Erythroblast (primary cell): Measurements from ENCODE around the gene REM2.
A peak's percentile ranks its signal among the peaks of the same experiment; 100 is the strongest.

Source experiments
- DNase-seq, 2 experiments: peaks; one replicate each; lab custom pipeline; 2025; lab: John Stamatoyannopoulos, UW
- GATA1 ChIP-seq: IDR thresholded peaks from 2 replicates; pipeline ENCODE4 v1.6.1; 2011; ENCODE audit warnings: low read depth, mild to moderate bottlenecking, control low read depth, low read length, moderate library complexity
- POLR2A ChIP-seq: IDR thresholded peaks from 2 replicates; pipeline ENCODE4 v1.6.1; 2011; ENCODE audit warnings: mild to moderate bottlenecking, low read length

REM2 gene

DNA sequence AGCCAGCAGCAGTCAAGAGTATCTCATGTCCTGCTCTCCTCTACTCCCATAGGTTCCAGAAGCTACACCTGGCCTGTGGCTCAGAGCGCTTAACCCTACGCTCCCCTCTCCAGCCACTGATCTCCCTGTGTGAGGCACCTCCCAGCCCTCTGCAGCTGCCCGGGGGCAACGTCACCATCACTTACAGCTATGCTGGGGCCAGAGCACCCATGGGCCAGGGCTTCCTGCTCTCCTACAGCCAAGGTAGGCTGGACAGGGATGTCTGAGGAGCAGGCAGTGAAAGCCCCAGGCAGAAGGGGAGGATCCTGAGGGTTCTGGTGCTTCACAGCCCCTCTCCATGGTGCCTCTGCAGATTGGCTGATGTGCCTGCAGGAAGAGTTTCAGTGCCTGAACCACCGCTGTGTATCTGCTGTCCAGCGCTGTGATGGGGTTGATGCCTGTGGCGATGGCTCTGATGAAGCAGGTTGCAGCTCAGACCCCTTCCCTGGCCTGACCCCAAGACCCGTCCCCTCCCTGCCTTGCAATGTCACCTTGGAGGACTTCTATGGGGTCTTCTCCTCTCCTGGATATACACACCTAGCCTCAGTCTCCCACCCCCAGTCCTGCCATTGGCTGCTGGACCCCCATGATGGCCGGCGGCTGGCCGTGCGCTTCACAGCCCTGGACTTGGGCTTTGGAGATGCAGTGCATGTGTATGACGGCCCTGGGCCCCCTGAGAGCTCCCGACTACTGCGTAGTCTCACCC lies 7.8 kb upstream of the REM2 start:
- TF ChIP-seq POLR2A (no peak), GATA1 (no peak)
- no peak for DNase-seq

GRCh38 chr14:22875748-22876319 lies 7.2 kb upstream of the REM2 start:
- no peak for DNase-seq

DNA sequence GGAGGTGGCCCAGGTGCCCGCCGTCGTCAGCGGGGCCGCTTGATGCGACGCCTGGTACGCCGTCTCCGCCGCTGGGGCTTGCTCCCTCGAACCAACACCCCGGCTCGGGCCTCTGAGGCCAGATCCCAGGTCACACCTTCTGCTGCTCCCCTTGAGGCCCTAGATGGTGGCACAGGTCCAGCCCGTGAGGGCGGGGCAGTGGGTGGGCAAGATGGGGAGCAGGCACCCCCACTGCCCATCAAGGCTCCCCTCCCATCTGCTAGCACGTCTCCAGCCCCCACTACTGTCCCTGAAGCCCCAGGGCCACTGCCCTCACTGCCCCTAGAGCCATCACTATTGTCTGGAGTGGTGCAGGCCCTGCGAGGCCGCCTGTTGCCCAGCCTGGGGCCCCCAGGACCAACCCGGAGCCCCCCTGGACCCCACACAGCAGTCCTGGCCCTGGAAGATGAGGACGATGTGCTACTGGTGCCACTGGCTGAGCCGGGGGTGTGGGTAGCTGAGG lies 6.0 kb upstream of the REM2 start:
- TF ChIP-seq GATA1: no peak
- no peak for TF ChIP-seq POLR2A
- DNase-seq: no peak

More at GRCh38 chr14:22875748-22876319, 7.2 kb upstream of the REM2 start:
- no peak for TF ChIP-seq POLR2A
- TF ChIP-seq GATA1: no peak

- no peak for DNase-seq
- TF ChIP-seq POLR2A: no peak
- TF ChIP-seq GATA1: no peak
Observed at GRCh38 chr14:22878271-22879246, 4.5 kb upstream of the REM2 start.

DNA sequence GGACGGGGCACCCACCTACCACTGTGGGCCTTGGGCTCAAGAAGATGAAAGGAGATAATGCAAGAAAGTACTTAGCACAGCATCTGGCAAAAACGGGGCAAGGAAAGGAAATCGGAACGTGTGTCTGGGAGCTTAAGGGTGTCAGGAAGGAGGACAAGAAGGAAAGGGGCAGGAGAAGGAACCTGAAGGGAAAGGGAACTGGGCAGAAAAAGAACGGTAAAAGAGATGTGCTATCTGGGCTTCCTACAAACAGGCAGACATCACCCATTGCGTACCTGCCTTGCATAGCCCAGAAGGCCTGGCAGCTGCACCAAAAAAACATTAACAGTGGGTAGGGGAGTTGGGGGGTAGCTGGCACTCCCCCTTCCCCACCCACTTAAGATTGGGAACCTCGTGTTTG lies 958 bp upstream of the REM2 start:
- no peak for TF ChIP-seq POLR2A
- no peak for TF ChIP-seq GATA1
- no peak for DNase-seq

GRCh38 chr14:22882529-22883172 lies 371 bp upstream of the REM2 start:
- peak in 1 of 2 experiments; percentile 50 for DNase-seq

DNA sequence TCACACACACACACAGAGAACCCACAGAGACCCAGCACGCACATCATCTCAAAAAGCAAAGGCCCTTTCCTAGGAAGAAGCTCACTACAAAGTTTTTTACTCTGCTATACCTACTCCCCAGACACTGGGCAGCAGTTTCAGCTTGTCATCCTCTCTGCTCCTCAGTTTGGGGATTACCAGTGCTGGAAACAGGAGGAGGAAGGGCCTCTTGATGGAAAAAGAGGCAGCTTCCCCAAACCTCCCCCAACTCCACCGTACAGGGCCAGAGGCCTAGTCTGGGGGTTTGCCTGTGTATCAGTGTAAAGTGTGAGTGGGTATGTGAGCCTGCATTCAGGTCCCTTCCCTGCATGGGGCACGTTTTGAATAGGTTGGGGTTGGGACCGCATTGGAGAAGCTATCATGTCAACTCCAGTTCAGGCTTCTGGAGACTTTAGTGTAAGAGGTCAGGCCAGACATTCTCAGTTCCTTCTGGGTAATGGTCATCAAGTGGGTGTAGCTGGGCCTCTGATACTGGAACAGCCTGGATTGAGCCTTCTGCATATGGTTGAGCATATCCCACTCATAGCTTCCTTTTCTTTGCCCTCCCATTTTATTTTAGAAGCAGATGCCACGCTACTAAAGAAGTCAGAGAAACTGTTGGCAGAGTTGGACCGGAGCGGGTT lies 1.2 kb downstream of the REM2 start:
- TF ChIP-seq POLR2A: no peak
- no peak for TF ChIP-seq GATA1
- no peak for DNase-seq

More at GRCh38 chr14:22882529-22883172, 371 bp upstream of the REM2 start:
- TF ChIP-seq GATA1: no peak
- no peak for TF ChIP-seq POLR2A

- TF ChIP-seq GATA1 (no peak), POLR2A (no peak)
- no peak for DNase-seq
Observed at GRCh38 chr14:22884738-22885523, 1.9 kb downstream of the REM2 start.

- no peak for DNase-seq
Observed at GRCh38 chr14:22885975-22886374, 3.0 kb downstream of the REM2 start.

GRCh38 chr14:22886500-22887259 lies 3.7 kb downstream of the REM2 start:
- peak; percentile 84 to 85 for DNase-seq
- TF ChIP-seq POLR2A: peak; percentile 64
- TF ChIP-seq GATA1: no peak

More at GRCh38 chr14:22885975-22886374, 3.0 kb downstream of the REM2 start:
- TF ChIP-seq POLR2A (no peak), GATA1 (no peak)

DNA sequence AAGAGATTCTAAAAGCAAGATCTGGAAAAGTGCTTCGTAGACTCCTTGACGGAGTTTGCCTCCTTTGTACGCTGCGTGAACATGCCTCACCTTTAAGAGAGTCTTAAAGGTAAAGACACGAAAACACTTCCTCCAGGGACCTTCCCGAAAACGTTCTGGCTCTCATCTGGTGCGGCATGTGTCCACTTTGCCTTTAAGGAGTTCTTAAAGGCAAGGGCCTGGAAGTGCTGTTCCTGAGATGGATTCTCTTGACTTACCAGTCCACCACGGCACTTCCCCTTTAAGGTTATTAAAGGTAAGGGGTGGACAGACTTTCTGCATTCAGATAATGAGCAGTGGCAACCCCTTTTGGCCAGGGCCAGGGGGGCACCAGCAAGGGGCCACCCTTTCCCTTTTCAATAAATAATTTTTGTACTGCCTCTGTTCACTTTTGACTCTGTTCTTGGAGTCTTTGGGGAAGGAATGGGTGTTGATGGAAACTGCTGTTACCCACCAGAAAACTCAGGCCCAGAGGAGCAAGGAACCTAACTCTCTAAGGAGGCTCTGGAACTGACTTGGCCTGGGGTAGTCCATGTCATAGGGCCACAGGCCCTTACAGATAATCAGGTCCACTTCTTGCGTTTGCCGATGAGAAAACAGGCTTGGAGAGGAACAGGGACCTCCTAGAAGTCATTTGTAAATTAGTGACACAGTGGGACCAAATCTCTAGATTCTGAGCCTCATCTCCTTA lies 4.4 kb downstream of the REM2 start:
- no peak for TF ChIP-seq GATA1
- peak; percentile 67 to 70 for DNase-seq
